Endothelial cell of umbilical vein (primary cell): ENCODE data around the gene LPIN1.

Source experiments
- CTCF ChIP-seq, 2 donors: IDR thresholded peaks; 1 replicate in 1 of 2; 2 replicates in 1 of 2; pipeline ENCODE4 v1.5.1; 2011; ENCODE audit warnings: low read length in 2 of 2, mild to moderate bottlenecking in 2 of 2, moderate library complexity in 2 of 2, control low read depth in 1 of 2, inconsistent platforms in 1 of 2, low read depth in 1 of 2; ENCODE audit not compliant: insufficient read depth in 1 of 2; ENCODE audit errors: extremely low read depth in 1 of 2
- EZH2 ChIP-seq: IDR thresholded peaks from 2 replicates; pipeline ENCODE4 v1.6.1; 2012; ENCODE audit warnings: borderline replicate concordance, low read depth, mild to moderate bottlenecking, moderate library complexity, low read length, inconsistent platforms; ENCODE audit not compliant: severe bottlenecking
- FOS ChIP-seq: IDR thresholded peaks from 2 replicates; pipeline ENCODE4 v1.6.1; 2011; ENCODE audit warnings: mild to moderate bottlenecking, low read length, moderate library complexity, borderline replicate concordance; ENCODE audit not compliant: insufficient read depth
- JUN ChIP-seq: IDR thresholded peaks from 2 replicates; pipeline ENCODE4 v1.6.1; 2011; ENCODE audit warnings: borderline replicate concordance, low read depth; ENCODE audit not compliant: insufficient read length, insufficient read depth
- MAX ChIP-seq: IDR thresholded peaks from 2 replicates; pipeline ENCODE4 v1.6.1; 2011; ENCODE audit not compliant: insufficient read depth, insufficient read length
- MYC ChIP-seq: IDR thresholded peaks from one replicate; pipeline ENCODE4 v1.6.1; 2011; ENCODE audit warnings: mild to moderate bottlenecking, low read depth, low read length
- POLR2A ChIP-seq: IDR thresholded peaks from 2 replicates; pipeline ENCODE4 v1.6.1; 2012; ENCODE audit warnings: low read depth, mild to moderate bottlenecking, control low read depth, low read length
- POLR2AphosphoS5 ChIP-seq: IDR thresholded peaks from 2 replicates; pipeline ENCODE4 v1.6.1; 2012; ENCODE audit warnings: low read depth, mild to moderate bottlenecking, control low read depth, low read length, moderate library complexity; ENCODE audit not compliant: insufficient read depth

- TF ChIP-seq CTCF (IDR thresholded peaks at IDR 0.05; ENCODE audit: extremely low read depth in 1 of 2, insufficient read depth in 1 of 2, low read depth in 1 of 2, low read length in 2 of 2), result no peak
- no peak for TF ChIP-seq FOS
- TF ChIP-seq POLR2A, result no peak
- TF ChIP-seq EZH2, result no peak
- TF ChIP-seq POLR2AphosphoS5, result no peak
- no peak for TF ChIP-seq JUN
- TF ChIP-seq MAX, result no peak
- no peak for TF ChIP-seq MYC
Measured at GRCh38 chr2:11872247-11872947, 126.0 kb downstream of the LPIN1 start.
